ENCODE measurements around the gene SLK.

SLK gene

GRCh38 chr10:104043185-104043830, 76.4 kb downstream of the SLK start:
- no peaks in the 10 kb centered on the region for H3K36me3 ChIP-seq (ENCODE audit: control insufficient read depth in 1 of 2, insufficient read depth in 2 of 2, low read length in 2 of 2)
- no peaks in the 10 kb centered on the region for H3K27me3 ChIP-seq (ENCODE audit: insufficient read depth, low read length)
- H2BK5ac ChIP-seq (ENCODE audit: low read depth, low read length, poor library complexity): no peak overlapping the region
- H3K79me1 ChIP-seq (ENCODE audit: low read length): no peaks in the 10 kb centered on the region
- no peak for DNase-seq
- no CpG with 5 or more reads among the region's 8 CpGs for WGBS (ENCODE audit: extremely low coverage, insufficient coverage, insufficient read length)
- H4K91ac ChIP-seq (ENCODE audit: low read depth, low read length): no peak overlapping the region
- H2BK120ac ChIP-seq (ENCODE audit: insufficient read depth, low read length, poor library complexity): no peak overlapping the region
- no peaks in the 10 kb centered on the region for H3K79me2 ChIP-seq (ENCODE audit: control insufficient read depth, insufficient read depth, low read length, poor library complexity)
- no peak overlapping the region for H3K9ac ChIP-seq (ENCODE audit: low read length)
- no peak overlapping the region for H3K4me3 ChIP-seq (ENCODE audit: low read depth, low read length)
- H3K4me1 ChIP-seq (ENCODE audit: control insufficient read depth in 1 of 2, insufficient read depth in 2 of 2, low read length in 2 of 2): no peaks in the 10 kb centered on the region
- no peak overlapping the region for H4K12ac ChIP-seq (ENCODE audit: low read depth, low read length)
- H2BK12ac ChIP-seq (ENCODE audit: low read length): no peak overlapping the region
- no peak overlapping the region for H4K8ac ChIP-seq (ENCODE audit: low read depth, low read length)
- no peak overlapping the region for H3K18ac ChIP-seq (ENCODE audit: low read length)
- no peak overlapping the region for H3K4me2 ChIP-seq (ENCODE audit: low read length)
- no peaks in the 10 kb centered on the region for H3K9me3 ChIP-seq (ENCODE audit: insufficient read depth, low read depth, low read length)
- H3K23ac ChIP-seq (ENCODE audit: low read length): no peak overlapping the region
- H3K27ac ChIP-seq (ENCODE audit: low read depth, low read length): no peak overlapping the region
- H3K14ac ChIP-seq (ENCODE audit: low read length): no peak overlapping the region
- no peak overlapping the region for H3K4ac ChIP-seq (ENCODE audit: low read depth, low read length)
- H2AK5ac ChIP-seq (ENCODE audit: low read length): no peak overlapping the region
- H2AFZ ChIP-seq (ENCODE audit: insufficient read depth, low read length, poor library complexity): no peak overlapping the region

- Histone ChIP-seq H4K91ac (ENCODE audit: low read depth, low read length) (no peak overlapping the region), H3K4ac (ENCODE audit: low read depth, low read length) (no peak overlapping the region), H2BK5ac (ENCODE audit: low read depth, low read length, poor library complexity) (no peak overlapping the region), H3K79me2 (ENCODE audit: control insufficient read depth, insufficient read depth, low read length, poor library complexity) (no peaks in the 10 kb centered on the region), H2BK12ac (ENCODE audit: low read length) (no peak overlapping the region), H3K36me3 (ENCODE audit: control insufficient read depth in 1 of 2, insufficient read depth in 2 of 2, low read length in 2 of 2) (no peaks in the 10 kb centered on the region), H3K4me2 (ENCODE audit: low read length) (no peak overlapping the region), H3K14ac (ENCODE audit: low read length) (no peak overlapping the region), H2AK5ac (ENCODE audit: low read length) (no peak overlapping the region), H3K23ac (ENCODE audit: low read length) (no peak overlapping the region), H3K4me3 (ENCODE audit: low read depth, low read length) (no peak overlapping the region), H3K79me1 (ENCODE audit: low read length) (no peaks in the 10 kb centered on the region), H3K27ac (ENCODE audit: low read depth, low read length) (no peak overlapping the region), H3K9ac (ENCODE audit: low read length) (no peak overlapping the region), H2BK120ac (ENCODE audit: insufficient read depth, low read length, poor library complexity) (no peak overlapping the region), H3K4me1 (ENCODE audit: control insufficient read depth in 1 of 2, insufficient read depth in 2 of 2, low read length in 2 of 2) (no peaks in the 10 kb centered on the region), H4K12ac (ENCODE audit: low read depth, low read length) (no peak overlapping the region), H2AFZ (ENCODE audit: insufficient read depth, low read length, poor library complexity) (no peak overlapping the region), H3K27me3 (ENCODE audit: insufficient read depth, low read length) (no peaks in the 10 kb centered on the region), H3K18ac (ENCODE audit: low read length) (no peak overlapping the region), H4K8ac (ENCODE audit: low read depth, low read length) (no peak overlapping the region), H3K9me3 (ENCODE audit: insufficient read depth, low read depth, low read length) (no peaks in the 10 kb centered on the region)
- DNase-seq: no peak
- no CpG with 5 or more reads among the region's 4 CpGs for WGBS (ENCODE audit: extremely low coverage, insufficient coverage, insufficient read length)
These were observed 76.9 kb downstream of the SLK start for GRCh38 chr10:104043854-104044253.

GRCh38 chr10:104045151-104046089, 78.5 kb downstream of the SLK start:
- Histone ChIP-seq H3K23ac (ENCODE audit: low read length) (no peak overlapping the region), H3K79me1 (ENCODE audit: low read length) (no peaks in the 10 kb centered on the region), H2BK12ac (ENCODE audit: low read length) (no peak overlapping the region), H3K18ac (ENCODE audit: low read length) (no peak overlapping the region), H4K8ac (ENCODE audit: low read depth, low read length) (no peak overlapping the region), H3K9me3 (ENCODE audit: insufficient read depth, low read depth, low read length) (no peaks in the 10 kb centered on the region), H3K9ac (ENCODE audit: low read length) (no peak overlapping the region), H3K4me3 (ENCODE audit: low read depth, low read length) (no peak overlapping the region), H2AK5ac (ENCODE audit: low read length) (no peak overlapping the region), H4K91ac (ENCODE audit: low read depth, low read length) (no peak overlapping the region), H3K4me2 (ENCODE audit: low read length) (no peak overlapping the region), H3K27me3 (ENCODE audit: insufficient read depth, low read length) (no peaks in the 10 kb centered on the region), H3K27ac (ENCODE audit: low read depth, low read length) (no peak overlapping the region), H3K36me3 (ENCODE audit: control insufficient read depth in 1 of 2, insufficient read depth in 2 of 2, low read length in 2 of 2) (no peaks in the 10 kb centered on the region), H2BK5ac (ENCODE audit: low read depth, low read length, poor library complexity) (no peak overlapping the region), H2BK120ac (ENCODE audit: insufficient read depth, low read length, poor library complexity) (no peak overlapping the region), H3K4ac (ENCODE audit: low read depth, low read length) (no peak overlapping the region), H3K4me1 (ENCODE audit: control insufficient read depth in 1 of 2, insufficient read depth in 2 of 2, low read length in 2 of 2) (no peaks in the 10 kb centered on the region), H3K14ac (ENCODE audit: low read length) (no peak overlapping the region), H3K79me2 (ENCODE audit: control insufficient read depth, insufficient read depth, low read length, poor library complexity) (no peaks in the 10 kb centered on the region), H2AFZ (ENCODE audit: insufficient read depth, low read length, poor library complexity) (no peak overlapping the region), H4K12ac (ENCODE audit: low read depth, low read length) (no peak overlapping the region)
- DNase-seq: peak in 1 of 2 donors; percentile 55
- no CpG with 5 or more reads among the region's 9 CpGs for WGBS (ENCODE audit: extremely low coverage, insufficient coverage, insufficient read length)

- H2AFZ ChIP-seq (ENCODE audit: insufficient read depth, low read length, poor library complexity): no peak overlapping the region
- no peak overlapping the region for H3K4me2 ChIP-seq (ENCODE audit: low read length)
- no peak overlapping the region for H3K23ac ChIP-seq (ENCODE audit: low read length)
- no peak overlapping the region for H2BK5ac ChIP-seq (ENCODE audit: low read depth, low read length, poor library complexity)
- WGBS (ENCODE audit: extremely low coverage, insufficient coverage, insufficient read length): no CpG with 5 or more reads among the region's 6 CpGs
- no peak overlapping the region for H4K12ac ChIP-seq (ENCODE audit: low read depth, low read length)
- H2AK5ac ChIP-seq (ENCODE audit: low read length): no peak overlapping the region
- H3K4ac ChIP-seq (ENCODE audit: low read depth, low read length): no peak overlapping the region
- no peak overlapping the region for H2BK120ac ChIP-seq (ENCODE audit: insufficient read depth, low read length, poor library complexity)
- H3K36me3 ChIP-seq (ENCODE audit: control insufficient read depth in 1 of 2, insufficient read depth in 2 of 2, low read length in 2 of 2): no peaks in the 10 kb centered on the region
- no peaks in the 10 kb centered on the region for H3K4me1 ChIP-seq (ENCODE audit: control insufficient read depth in 1 of 2, insufficient read depth in 2 of 2, low read length in 2 of 2)
- no peak overlapping the region for H3K14ac ChIP-seq (ENCODE audit: low read length)
- H3K4me3 ChIP-seq (ENCODE audit: low read depth, low read length): no peak overlapping the region
- no peaks in the 10 kb centered on the region for H3K79me1 ChIP-seq (ENCODE audit: low read length)
- no peaks in the 10 kb centered on the region for H3K27me3 ChIP-seq (ENCODE audit: insufficient read depth, low read length)
- DNase-seq: no peak
- H2BK12ac ChIP-seq (ENCODE audit: low read length): no peak overlapping the region
- no peak overlapping the region for H3K9ac ChIP-seq (ENCODE audit: low read length)
- no peak overlapping the region for H4K8ac ChIP-seq (ENCODE audit: low read depth, low read length)
- H3K79me2 ChIP-seq (ENCODE audit: control insufficient read depth, insufficient read depth, low read length, poor library complexity): no peaks in the 10 kb centered on the region
- H3K18ac ChIP-seq (ENCODE audit: low read length): no peak overlapping the region
- H3K27ac ChIP-seq (ENCODE audit: low read depth, low read length): no peak overlapping the region
- H4K91ac ChIP-seq (ENCODE audit: low read depth, low read length): no peak overlapping the region
- H3K9me3 ChIP-seq (ENCODE audit: insufficient read depth, low read depth, low read length): no peaks in the 10 kb centered on the region
These were observed 79.7 kb downstream of the SLK start for GRCh38 chr10:104046651-104047050.

All from trophoblast cell (in vitro differentiated cells and primary cell).